ENCODE data around the gene OR2J1. TPM values are rescaled to one million over a fixed set of nuclear protein-coding genes. Genes with fewer than 3 reads are reported as not detected.
"Not testable (repeated sequence)": the region's sequence is repeated elsewhere in the genome, so short reads cannot be mapped to it uniquely, and the experiment has no call there.

Gene OR2J1
- total RNA-seq, 6 donors from 2014 or later, result 0.49 TPM; not detected in 5

DNA sequence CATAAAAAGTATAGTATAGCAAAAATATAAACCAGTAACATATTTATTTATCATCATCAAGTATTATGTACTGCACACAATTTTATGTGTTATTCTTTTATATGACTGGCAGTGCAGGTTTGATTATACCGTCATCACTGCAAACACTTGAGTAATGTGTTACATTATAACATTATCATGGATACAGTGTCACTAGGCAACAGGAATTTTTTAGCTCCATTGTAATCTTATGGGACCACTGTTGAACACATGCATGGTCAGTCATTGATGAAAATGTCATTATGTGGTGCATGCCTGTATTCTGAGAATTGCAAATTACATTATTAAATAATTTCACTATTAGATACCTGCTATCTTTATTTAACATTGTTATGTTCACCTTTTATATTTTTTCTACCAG is 42.3 kb downstream of the OR2J1 start:
- no peaks in the 10 kb centered on the region for H3K27me3 ChIP-seq
- H3K4me1 ChIP-seq, result no peaks in the 10 kb centered on the region
- no peaks in the 10 kb centered on the region for H3K36me3 ChIP-seq
- TF ChIP-seq POLR2A (IDR thresholded peaks at IDR 0.05) (no peak), POLR2AphosphoS5 (IDR thresholded peaks at IDR 0.05) (no peak), EP300 (IDR thresholded peaks at IDR 0.05) (no peak)
- TF ChIP-seq, protein P1, sequence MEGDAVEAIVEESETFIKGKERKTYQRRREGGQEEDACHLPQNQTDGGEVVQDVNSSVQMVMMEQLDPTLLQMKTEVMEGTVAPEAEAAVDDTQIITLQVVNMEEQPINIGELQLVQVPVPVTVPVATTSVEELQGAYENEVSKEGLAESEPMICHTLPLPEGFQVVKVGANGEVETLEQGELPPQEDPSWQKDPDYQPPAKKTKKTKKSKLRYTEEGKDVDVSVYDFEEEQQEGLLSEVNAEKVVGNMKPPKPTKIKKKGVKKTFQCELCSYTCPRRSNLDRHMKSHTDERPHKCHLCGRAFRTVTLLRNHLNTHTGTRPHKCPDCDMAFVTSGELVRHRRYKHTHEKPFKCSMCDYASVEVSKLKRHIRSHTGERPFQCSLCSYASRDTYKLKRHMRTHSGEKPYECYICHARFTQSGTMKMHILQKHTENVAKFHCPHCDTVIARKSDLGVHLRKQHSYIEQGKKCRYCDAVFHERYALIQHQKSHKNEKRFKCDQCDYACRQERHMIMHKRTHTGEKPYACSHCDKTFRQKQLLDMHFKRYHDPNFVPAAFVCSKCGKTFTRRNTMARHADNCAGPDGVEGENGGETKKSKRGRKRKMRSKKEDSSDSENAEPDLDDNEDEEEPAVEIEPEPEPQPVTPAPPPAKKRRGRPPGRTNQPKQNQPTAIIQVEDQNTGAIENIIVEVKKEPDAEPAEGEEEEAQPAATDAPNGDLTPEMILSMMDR (IDR thresholded peaks at IDR 0.05), result no peak
- H3K9me3 ChIP-seq, result no peaks in the 10 kb centered on the region
- no peak for DNase-seq
- H3K4me3 ChIP-seq, result no peak overlapping the region
- H3K27ac ChIP-seq, result no peak overlapping the region
- ATAC-seq (ENCODE audit: low FRiP score in 2 of 2), result no peak
- 92 to 98% methylated on average over 1 of the region's 1 CpG for WGBS, 2 donors

DNA sequence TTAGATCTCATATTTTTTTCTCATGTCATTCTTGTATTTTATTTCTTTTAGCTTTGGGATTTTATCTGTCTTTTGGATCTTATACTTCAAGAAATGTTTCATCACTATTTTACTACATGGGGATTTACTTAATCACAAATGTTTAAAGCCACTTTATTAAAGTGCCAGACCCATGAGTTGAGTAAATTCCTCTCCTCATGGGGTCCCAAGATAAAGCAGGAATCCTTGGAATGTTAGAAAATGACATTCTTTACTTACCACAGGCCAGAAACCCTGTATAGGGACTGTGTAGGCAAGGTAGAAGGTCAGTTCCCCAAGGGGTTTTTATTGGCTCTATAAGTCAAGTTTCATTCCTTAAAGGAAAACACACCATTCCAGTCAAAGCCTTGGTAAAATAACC is 43.0 kb downstream of the OR2J1 start:
- H3K4me1 ChIP-seq, result no peaks in the 10 kb centered on the region
- TF ChIP-seq POLR2A (IDR thresholded peaks at IDR 0.05) (no peak), POLR2AphosphoS5 (IDR thresholded peaks at IDR 0.05) (no peak), EP300 (IDR thresholded peaks at IDR 0.05) (no peak)
- TF ChIP-seq, protein P1 (IDR thresholded peaks at IDR 0.05), result no peak
- no peak overlapping the region for H3K4me3 ChIP-seq
- no peaks in the 10 kb centered on the region for H3K36me3 ChIP-seq
- H3K27me3 ChIP-seq, result no peaks in the 10 kb centered on the region
- no peak for DNase-seq
- H3K27ac ChIP-seq, result no peak overlapping the region
- ATAC-seq (ENCODE audit: low FRiP score in 2 of 2), result no peak
- H3K9me3 ChIP-seq, result no peaks in the 10 kb centered on the region

DNA sequence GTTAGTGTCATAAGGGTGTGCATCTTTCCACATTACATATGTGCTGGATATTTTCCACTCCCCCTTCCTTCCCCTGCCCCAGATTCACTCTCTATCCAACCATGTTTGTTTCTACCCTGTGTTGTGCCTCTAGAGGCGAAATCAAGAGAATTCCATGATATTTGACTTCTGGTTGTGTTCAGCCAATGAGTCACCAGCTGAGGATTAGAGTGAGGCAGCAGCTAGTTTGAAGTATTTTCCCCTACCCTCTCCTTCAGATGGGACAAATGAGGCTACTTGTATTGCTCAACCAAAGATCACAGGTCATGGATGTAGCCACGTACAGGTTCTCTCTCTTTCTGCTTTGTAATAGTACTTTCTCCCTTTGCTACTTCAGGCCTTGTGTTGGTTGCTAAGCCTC is 46.9 kb downstream of the OR2J1 start:
- Histone ChIP-seq H3K4me3 (no peak overlapping the region), H3K9me3 (no peaks in the 10 kb centered on the region), H3K36me3 (no peaks in the 10 kb centered on the region), H3K27me3 (no peaks in the 10 kb centered on the region), H3K4me1 (no peaks in the 10 kb centered on the region), H3K27ac (no peak overlapping the region)
- no peak for ATAC-seq (ENCODE audit: low FRiP score in 2 of 2)
- WGBS, 2 donors, result 68 to 72% methylated on average over 2 of the region's 2 CpGs
- DNase-seq, result no peak
- TF ChIP-seq EP300 (IDR thresholded peaks at IDR 0.05) (no peak), POLR2A (IDR thresholded peaks at IDR 0.05) (no peak), POLR2AphosphoS5 (IDR thresholded peaks at IDR 0.05) (no peak)
- TF ChIP-seq, protein P1 (IDR thresholded peaks at IDR 0.05), result no peak

DNA sequence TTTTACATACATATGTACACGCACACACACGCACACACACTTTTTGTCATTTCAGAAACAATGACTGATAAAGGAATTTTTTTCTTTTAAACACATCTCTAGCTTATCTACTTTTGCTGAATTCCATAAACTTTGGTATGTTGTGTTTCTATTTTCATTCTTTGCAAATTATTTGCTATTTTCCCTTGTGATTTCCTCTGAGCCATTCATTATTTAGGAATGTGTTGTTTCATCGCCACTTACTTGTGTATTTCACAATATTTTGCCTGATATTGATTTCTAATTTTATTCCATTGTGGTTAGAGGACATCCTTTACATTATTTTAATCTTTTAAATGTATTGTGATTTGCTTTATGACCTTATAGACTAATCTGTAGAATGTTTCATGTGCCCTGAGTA is 47.8 kb downstream of the OR2J1 start:
- ATAC-seq (ENCODE audit: low FRiP score in 2 of 2), result no peak
- no peak overlapping the region for H3K27ac ChIP-seq

DNA sequence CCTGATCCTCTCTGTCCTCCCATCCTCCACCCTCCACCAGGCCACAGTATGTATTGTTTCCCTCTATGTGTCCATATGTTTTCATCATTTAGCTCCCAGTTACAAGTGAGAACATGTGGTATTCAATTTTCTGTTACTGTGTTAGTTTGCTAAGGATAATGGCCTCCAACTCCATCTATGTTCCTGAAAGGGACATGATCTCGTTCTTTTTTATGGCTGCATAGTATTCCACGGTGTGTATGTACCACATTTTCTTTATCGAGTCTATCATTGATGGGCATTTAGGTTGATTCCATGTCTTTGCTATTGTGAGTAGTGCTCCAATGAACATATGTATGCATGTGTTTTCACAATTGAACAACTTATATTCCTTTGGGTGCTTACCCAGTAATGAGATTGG is 50.2 kb downstream of the OR2J1 start:
- H3K4me1 ChIP-seq; H3K4me3 ChIP-seq; H3K36me3 ChIP-seq; H3K27me3 ChIP-seq; DNase-seq; H3K27ac ChIP-seq; ATAC-seq (ENCODE audit: low FRiP score in 2 of 2); H3K9me3 ChIP-seq: not testable (repeated sequence)
- 59 to 83% methylated on average over 3 of the region's 3 CpGs for WGBS, 2 donors

More for the DNA sequence above, 47.8 kb downstream of the OR2J1 start:
- Histone ChIP-seq H3K4me3 (no peak overlapping the region), H3K4me1 (no peaks in the 10 kb centered on the region), H3K27me3 (no peaks in the 10 kb centered on the region), H3K9me3 (no peaks in the 10 kb centered on the region), H3K36me3 (no peaks in the 10 kb centered on the region)
- no peak for DNase-seq
- no peak for TF ChIP-seq EP300 (IDR thresholded peaks at IDR 0.05)
- TF ChIP-seq POLR2A (IDR thresholded peaks at IDR 0.05), result no peak
- TF ChIP-seq, protein P1 (IDR thresholded peaks at IDR 0.05), result no peak
- TF ChIP-seq POLR2AphosphoS5 (IDR thresholded peaks at IDR 0.05), result no peak
- 91 to 94% methylated on average over 3 of the region's 3 CpGs for whole genome bisulfite sequencing, 2 donors

Other genes with a start within 250 kb of the OR2J1 start
- 10 to 100 TPM; 45.8 to 90.1 (median 55.5) TPM for gene TRIM27, start 175.5 kb upstream of the OR2J1 start, total RNA-seq
- 1 to 10 TPM in 4 of 6 donors, under 1 TPM in 1, not detected in 1; 0.76 to 6.3 (median 1.7) TPM for gene ZNF311, start 94.2 kb upstream of the OR2J1 start, total RNA-seq
- gene OR2W1, start 54.3 kb upstream of the OR2J1 start, total RNA-seq, result not detected
- not detected for gene OR2B3, start 12.2 kb upstream of the OR2J1 start, total RNA-seq
- gene OR2J3, start 8.6 kb downstream of the OR2J1 start, total RNA-seq, result not detected
- gene OR2J2, start 71.4 kb downstream of the OR2J1 start, total RNA-seq, result not detected
- not detected for gene OR14J1, start 202.2 kb downstream of the OR2J1 start, total RNA-seq